Mononuclear cell (primary cell): ENCODE results near the gene THSD7A. TPM values are rescaled to one million over a fixed set of nuclear protein-coding genes. Genes with fewer than 3 reads are reported as not detected.

Experiments used
- H3K27me3 ChIP-seq: 2 replicates; pipeline ENCODE4 v1.6.0; 2011; ENCODE audit warnings: low read length, control low read depth; ENCODE audit not compliant: insufficient read depth
- H3K4me1 ChIP-seq: 2 replicates; pipeline ENCODE4 v1.5.1; 2011; ENCODE audit warnings: mild to moderate bottlenecking, low read length, control low read depth; ENCODE audit not compliant: insufficient read depth
- H3K4me3 ChIP-seq: 2 replicates; pipeline ENCODE4 v1.5.1; 2011; ENCODE audit warnings: mild to moderate bottlenecking, low read length, moderate library complexity
- H3K9me3 ChIP-seq: 2 replicates; pipeline ENCODE4 v1.5.1; 2011; ENCODE audit warnings: low read depth, mild to moderate bottlenecking, control low read depth, low read length
- total RNA-seq: library from RNA; depleted of rRNA; stranded (reverse); fragments of >200 nt; gene quantifications from one replicate; pipeline ENCODE4 v1.2.3, GENCODE V29; 2012

Gene THSD7A
- total RNA-seq, 1 donor, result 0.10 TPM

- H3K4me3 ChIP-seq, result no peak overlapping the region
- H3K4me1 ChIP-seq, result no peaks in the 10 kb centered on the region
- no peaks in the 10 kb centered on the region for H3K9me3 ChIP-seq
Observed at GRCh38 chr7:11589251-11589650, 242.7 kb downstream of the THSD7A start.

GRCh38 chr7:11587814-11588213 lies 244.2 kb downstream of the THSD7A start:
- Histone ChIP-seq H3K4me1 (no peaks in the 10 kb centered on the region), H3K4me3 (no peak overlapping the region), H3K9me3 (no peaks in the 10 kb centered on the region), H3K27me3 (no peaks in the 10 kb centered on the region)

More at GRCh38 chr7:11589251-11589650, 242.7 kb downstream of the THSD7A start:
- H3K27me3 ChIP-seq, result no peaks in the 10 kb centered on the region

GRCh38 chr7:11587048-11587447 lies 244.9 kb downstream of the THSD7A start:
- Histone ChIP-seq H3K9me3 (no peaks in the 10 kb centered on the region), H3K4me3 (no peak overlapping the region), H3K4me1 (no peaks in the 10 kb centered on the region), H3K27me3 (no peaks in the 10 kb centered on the region)

- H3K4me3 ChIP-seq, result no peak overlapping the region
- H3K4me1 ChIP-seq, result no peaks in the 10 kb centered on the region
- no peaks in the 10 kb centered on the region for H3K9me3 ChIP-seq
- no peaks in the 10 kb centered on the region for H3K27me3 ChIP-seq
Observed at GRCh38 chr7:11584406-11585031, 247.5 kb downstream of the THSD7A start.

GRCh38 chr7:11579141-11579540 lies 252.9 kb downstream of the THSD7A start:
- Histone ChIP-seq H3K9me3 (no peaks in the 10 kb centered on the region), H3K4me3 (no peak overlapping the region), H3K4me1 (no peaks in the 10 kb centered on the region), H3K27me3 (no peaks in the 10 kb centered on the region)

GRCh38 chr7:11576310-11576709 lies 255.7 kb downstream of the THSD7A start:
- H3K9me3 ChIP-seq, result no peaks in the 10 kb centered on the region

DNA sequence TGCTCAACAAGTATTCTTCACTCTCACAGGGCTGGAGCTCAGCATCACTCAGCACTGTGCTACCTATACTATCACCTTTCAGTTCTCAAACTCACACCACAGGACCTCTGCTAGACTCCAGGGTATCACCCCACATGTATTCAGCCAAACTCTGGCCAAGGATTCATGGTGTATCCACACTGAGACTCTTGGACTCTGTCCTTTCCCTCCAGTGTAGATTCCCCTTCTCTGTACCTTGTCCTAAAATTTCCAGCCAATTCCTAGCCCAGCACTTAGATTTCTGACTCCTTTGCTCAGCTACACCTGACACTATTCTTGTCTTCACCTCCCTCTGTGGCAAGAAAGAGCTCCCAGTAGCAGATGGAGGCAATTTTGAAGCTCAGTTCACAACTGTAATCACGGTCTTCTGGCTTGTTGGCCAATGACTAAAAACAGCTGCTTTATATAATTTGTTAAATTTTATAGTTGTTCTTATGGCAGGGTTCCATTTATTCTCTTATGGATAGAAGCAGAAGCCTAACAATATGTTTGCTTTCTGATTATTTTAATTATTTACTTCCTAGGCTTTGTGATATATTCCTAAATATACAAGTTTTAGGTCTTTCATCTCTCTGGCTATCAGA lies 258.8 kb downstream of the THSD7A start:
- Histone ChIP-seq H3K4me1 (no peaks in the 10 kb centered on the region), H3K27me3 (no peaks in the 10 kb centered on the region), H3K9me3 (no peaks in the 10 kb centered on the region), H3K4me3 (no peak overlapping the region)

More at GRCh38 chr7:11576310-11576709, 255.7 kb downstream of the THSD7A start:
- no peak overlapping the region for H3K4me3 ChIP-seq
- H3K4me1 ChIP-seq, result no peaks in the 10 kb centered on the region
- H3K27me3 ChIP-seq, result no peaks in the 10 kb centered on the region

- no peaks in the 10 kb centered on the region for H3K27me3 ChIP-seq
- no peak overlapping the region for H3K4me3 ChIP-seq
- H3K4me1 ChIP-seq, result no peaks in the 10 kb centered on the region
- H3K9me3 ChIP-seq, result no peaks in the 10 kb centered on the region
Observed at GRCh38 chr7:11570922-11571550, 261.0 kb downstream of the THSD7A start.

DNA sequence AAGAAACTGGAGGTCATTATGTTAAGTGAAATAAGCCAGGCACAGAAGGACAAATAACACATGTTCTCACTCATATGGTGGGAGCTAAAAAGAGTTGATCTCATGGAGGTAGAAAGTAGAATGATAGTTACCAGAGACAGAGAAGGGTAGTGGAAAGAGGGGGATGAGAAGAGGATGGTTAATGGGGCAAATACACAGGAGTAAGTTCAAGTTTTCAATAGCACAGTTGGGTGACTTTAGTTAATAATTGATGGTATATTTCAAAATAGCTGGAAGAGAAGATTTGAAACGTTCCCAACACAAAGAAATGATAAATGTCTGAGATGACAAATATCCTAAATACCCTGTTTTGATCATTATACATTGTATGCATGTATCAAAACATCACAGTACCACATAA lies 261.8 kb downstream of the THSD7A start:
- Histone ChIP-seq H3K27me3 (no peaks in the 10 kb centered on the region), H3K9me3 (no peaks in the 10 kb centered on the region), H3K4me3 (no peak overlapping the region), H3K4me1 (no peaks in the 10 kb centered on the region)

GRCh38 chr7:11567571-11567970 lies 264.4 kb downstream of the THSD7A start:
- Histone ChIP-seq H3K9me3 (no peaks in the 10 kb centered on the region), H3K27me3 (no peaks in the 10 kb centered on the region), H3K4me3 (no peak overlapping the region), H3K4me1 (no peaks in the 10 kb centered on the region)

GRCh38 chr7:11557627-11558026 lies 274.4 kb downstream of the THSD7A start:
- H3K9me3 ChIP-seq, result no peaks in the 10 kb centered on the region
- no peak overlapping the region for H3K4me3 ChIP-seq
- no peaks in the 10 kb centered on the region for H3K27me3 ChIP-seq
- H3K4me1 ChIP-seq, result peaks cover 7% of the 10 kb centered on the region

GRCh38 chr7:11552676-11553296 lies 279.2 kb downstream of the THSD7A start:
- peaks cover 4% of the 10 kb centered on the region for H3K4me1 ChIP-seq

GRCh38 chr7:11551470-11551869 lies 280.5 kb downstream of the THSD7A start:
- H3K4me3 ChIP-seq, result no peak overlapping the region
- no peaks in the 10 kb centered on the region for H3K27me3 ChIP-seq
- no peaks in the 10 kb centered on the region for H3K4me1 ChIP-seq
- no peaks in the 10 kb centered on the region for H3K9me3 ChIP-seq

More at GRCh38 chr7:11552676-11553296, 279.2 kb downstream of the THSD7A start:
- Histone ChIP-seq H3K27me3 (no peaks in the 10 kb centered on the region), H3K9me3 (no peaks in the 10 kb centered on the region), H3K4me3 (no peak overlapping the region)

GRCh38 chr7:11548532-11548931 lies 283.5 kb downstream of the THSD7A start:
- Histone ChIP-seq H3K9me3 (no peaks in the 10 kb centered on the region), H3K4me3 (no peak overlapping the region), H3K4me1 (no peaks in the 10 kb centered on the region), H3K27me3 (no peaks in the 10 kb centered on the region)

DNA sequence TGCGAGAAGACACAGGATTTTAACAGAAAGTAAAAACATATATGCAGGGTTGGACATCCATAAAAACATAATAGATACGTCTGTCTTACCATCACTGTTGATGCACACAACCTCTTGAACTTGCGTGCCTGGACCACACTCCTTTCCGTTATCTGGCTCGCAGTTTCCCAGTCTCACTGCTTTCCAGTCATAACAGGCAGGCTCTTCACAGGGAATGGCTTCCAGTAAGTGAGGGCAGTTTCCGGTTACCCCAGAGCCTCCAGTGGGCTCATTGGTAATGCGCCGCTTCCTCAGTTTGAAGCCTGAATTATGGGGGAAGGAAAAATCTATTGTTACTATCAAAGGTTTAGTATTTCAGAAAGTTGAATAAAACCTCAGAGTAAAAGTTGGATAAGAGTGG lies 290.7 kb downstream of the THSD7A start:
- peaks cover 5% of the 10 kb centered on the region for H3K4me1 ChIP-seq
- H3K4me3 ChIP-seq, result no peak overlapping the region
- H3K9me3 ChIP-seq, result no peaks in the 10 kb centered on the region
- H3K27me3 ChIP-seq, result no peaks in the 10 kb centered on the region
